Astrocyte (in vitro differentiated cells and primary cell): ENCODE data around the gene MBLAC1. TPM values are rescaled to one million over a fixed set of nuclear protein-coding genes. Genes with fewer than 3 reads are reported as not detected.

ENCODE experiments used
- DNase-seq: peaks from one replicate; pipeline ENCODE4 v3.0.0-alpha.2; 2010; ENCODE audit warnings: low read depth
- FAIRE-seq: peaks from 2 replicates; lab custom pipeline; 2011; peaks lifted over from hg19 to GRCh38; lab: Jason Lieb, UNC
- H2AFZ ChIP-seq: 2 replicates; pipeline ENCODE4 v1.6.0; 2012; ENCODE audit warnings: low read depth, low read length, inconsistent platforms
- H3K27ac ChIP-seq: 2 replicates; pipeline ENCODE4 v1.5.1; 2011; ENCODE audit warnings: low read depth, low read length, inconsistent platforms
- H3K27me3 ChIP-seq: 2 replicates; pipeline ENCODE4 v1.6.0; 2011; ENCODE audit warnings: low read length, inconsistent platforms; ENCODE audit not compliant: insufficient read depth
- H3K36me3 ChIP-seq: 2 replicates; pipeline ENCODE4 v1.5.1; 2011; ENCODE audit warnings: low read length, inconsistent platforms; ENCODE audit not compliant: insufficient read depth
- H3K4me1 ChIP-seq: 2 replicates; pipeline ENCODE4 v1.5.1; 2011; ENCODE audit warnings: low read length, inconsistent platforms; ENCODE audit not compliant: insufficient read depth
- H3K4me2 ChIP-seq: 2 replicates; pipeline ENCODE4 v1.6.0; 2012; ENCODE audit warnings: low read length, inconsistent platforms
- H3K4me3 ChIP-seq: 2 replicates; pipeline ENCODE4 v1.5.1; 2011; ENCODE audit warnings: low read depth, mild to moderate bottlenecking, low read length, inconsistent platforms; ENCODE audit not compliant: insufficient read depth
- H3K79me2 ChIP-seq: 2 replicates; pipeline ENCODE4 v1.6.0; 2012; ENCODE audit warnings: mild to moderate bottlenecking, low read length, inconsistent platforms; ENCODE audit not compliant: insufficient read depth
- H3K9ac ChIP-seq: 2 replicates; pipeline ENCODE4 v1.6.0; 2012; ENCODE audit warnings: mild to moderate bottlenecking, low read length, inconsistent platforms
- H3K9me3 ChIP-seq: 2 replicates; pipeline ENCODE4 v1.5.1; 2012; ENCODE audit warnings: low read depth, mild to moderate bottlenecking, low read length, inconsistent platforms; ENCODE audit not compliant: insufficient read depth
- H4K20me1 ChIP-seq: 2 replicates; pipeline ENCODE4 v1.6.0; 2012; ENCODE audit warnings: low read length, inconsistent platforms; ENCODE audit not compliant: insufficient read depth
- H3K27ac Mint-ChIP-seq: one replicate; pipeline ENCODE4 v1.8.0; 2021; ENCODE audit warnings: mild to moderate bottlenecking, mixed read lengths; ENCODE audit not compliant: unreplicated experiment
- H3K27me3 Mint-ChIP-seq: one replicate; pipeline ENCODE4 v1.8.0; 2021; ENCODE audit warnings: low read depth, mixed read lengths; ENCODE audit not compliant: unreplicated experiment
- H3K36me3 Mint-ChIP-seq: one replicate; pipeline ENCODE4 v1.8.0; 2021; ENCODE audit warnings: low read depth, mixed read lengths; ENCODE audit not compliant: unreplicated experiment
- H3K4me1 Mint-ChIP-seq: one replicate; pipeline ENCODE4 v1.8.0; 2021; ENCODE audit warnings: low read depth, mixed read lengths; ENCODE audit not compliant: unreplicated experiment
- H3K4me3 Mint-ChIP-seq: one replicate; pipeline ENCODE4 v1.8.0; 2021; ENCODE audit warnings: mild to moderate bottlenecking, moderate library complexity, mixed read lengths; ENCODE audit not compliant: unreplicated experiment
- H3K9me3 Mint-ChIP-seq: one replicate; pipeline ENCODE4 v1.8.0; 2021; ENCODE audit warnings: mild to moderate bottlenecking, mixed read lengths; ENCODE audit not compliant: unreplicated experiment
- EZH2 ChIP-seq: IDR thresholded peaks from 2 replicates; pipeline ENCODE4 v1.6.1; 2012; ENCODE audit warnings: mild to moderate bottlenecking, low read length, inconsistent platforms; ENCODE audit not compliant: insufficient read depth
- total RNA-seq: library from RNA; stranded (reverse); gene quantifications from 2 replicates; pipeline ENCODE4 v1.2.1, GENCODE V29; 2021
- TF ChIP-seq, protein P1 (sequence below): IDR thresholded peaks from 2 replicates; pipeline ENCODE4 v1.5.1; 2011; ENCODE audit warnings: low read depth, mild to moderate bottlenecking, inconsistent platforms, low read length, moderate library complexity; ENCODE audit not compliant: insufficient read depth

Gene MBLAC1
- total RNA-seq, 1 donor from 2014 or later: 2.7 TPM

GRCh38 chr7:100090527-100091410 is 36.0 kb upstream of the MBLAC1 start:
- H3K79me2 ChIP-seq: peaks cover 68% of the 10 kb centered on the region
- H3K4me1 ChIP-seq: peaks cover 60% of the 10 kb centered on the region
- peaks cover 26% of the 10 kb centered on the region for H3K36me3 Mint-ChIP-seq
- DNase-seq (no peak), FAIRE-seq (no peak)
- TF ChIP-seq EZH2: no peak
- TF ChIP-seq, protein P1, sequence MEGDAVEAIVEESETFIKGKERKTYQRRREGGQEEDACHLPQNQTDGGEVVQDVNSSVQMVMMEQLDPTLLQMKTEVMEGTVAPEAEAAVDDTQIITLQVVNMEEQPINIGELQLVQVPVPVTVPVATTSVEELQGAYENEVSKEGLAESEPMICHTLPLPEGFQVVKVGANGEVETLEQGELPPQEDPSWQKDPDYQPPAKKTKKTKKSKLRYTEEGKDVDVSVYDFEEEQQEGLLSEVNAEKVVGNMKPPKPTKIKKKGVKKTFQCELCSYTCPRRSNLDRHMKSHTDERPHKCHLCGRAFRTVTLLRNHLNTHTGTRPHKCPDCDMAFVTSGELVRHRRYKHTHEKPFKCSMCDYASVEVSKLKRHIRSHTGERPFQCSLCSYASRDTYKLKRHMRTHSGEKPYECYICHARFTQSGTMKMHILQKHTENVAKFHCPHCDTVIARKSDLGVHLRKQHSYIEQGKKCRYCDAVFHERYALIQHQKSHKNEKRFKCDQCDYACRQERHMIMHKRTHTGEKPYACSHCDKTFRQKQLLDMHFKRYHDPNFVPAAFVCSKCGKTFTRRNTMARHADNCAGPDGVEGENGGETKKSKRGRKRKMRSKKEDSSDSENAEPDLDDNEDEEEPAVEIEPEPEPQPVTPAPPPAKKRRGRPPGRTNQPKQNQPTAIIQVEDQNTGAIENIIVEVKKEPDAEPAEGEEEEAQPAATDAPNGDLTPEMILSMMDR: no peak
- H3K36me3 ChIP-seq: peaks cover 52% of the 10 kb centered on the region
- peak overlapping the region; percentile 43 for H3K27ac ChIP-seq
- H3K4me2 ChIP-seq: peak overlapping the region; percentile 94
- no peaks in the 10 kb centered on the region for H3K27me3 Mint-ChIP-seq
- H3K9me3 ChIP-seq: no peaks in the 10 kb centered on the region
- H2AFZ ChIP-seq: no peak overlapping the region
- H3K4me1 Mint-ChIP-seq: peaks cover 11% of the 10 kb centered on the region
- H3K27me3 ChIP-seq: no peaks in the 10 kb centered on the region
- peaks cover 45% of the 10 kb centered on the region for H4K20me1 ChIP-seq
- H3K4me3 Mint-ChIP-seq: peak overlapping the region; percentile 95
- no peaks in the 10 kb centered on the region for H3K9me3 Mint-ChIP-seq
- no peak overlapping the region for H3K4me3 ChIP-seq
- H3K27ac Mint-ChIP-seq: peak overlapping the region; percentile 58
- peak overlapping the region; percentile 25 for H3K9ac ChIP-seq

GRCh38 chr7:100091411-100092181 is 35.2 kb upstream of the MBLAC1 start:
- Histone ChIP-seq H3K9ac (peak overlapping the region; percentile 25), H3K9me3 (no peaks in the 10 kb centered on the region), H3K4me3 (no peak overlapping the region), H3K27ac (peak overlapping the region; percentile 47), H3K36me3 (peaks cover 57% of the 10 kb centered on the region), H4K20me1 (peaks cover 50% of the 10 kb centered on the region), H3K27me3 (no peaks in the 10 kb centered on the region), H3K79me2 (peaks cover 73% of the 10 kb centered on the region), H3K4me2 (peak overlapping the region; percentile 94), H2AFZ (no peak overlapping the region), H3K4me1 (peaks cover 58% of the 10 kb centered on the region)
- no peak for DNase-seq
- Mint-ChIP-seq H3K27ac (peak overlapping the region; percentile 53), H3K9me3 (no peaks in the 10 kb centered on the region), H3K36me3 (peaks cover 31% of the 10 kb centered on the region), H3K4me1 (peaks cover 11% of the 10 kb centered on the region), H3K4me3 (peak overlapping the region; percentile 40), H3K27me3 (no peaks in the 10 kb centered on the region)
- no peak for FAIRE-seq
- no peak for TF ChIP-seq EZH2
- TF ChIP-seq, protein P1: no peak
